Measurements from ENCODE around the gene ASPM.
"Not testable (repeated sequence)": the region's sequence is repeated elsewhere in the genome, so short reads cannot be mapped to it uniquely, and the experiment has no call there.

ASPM gene

DNA sequence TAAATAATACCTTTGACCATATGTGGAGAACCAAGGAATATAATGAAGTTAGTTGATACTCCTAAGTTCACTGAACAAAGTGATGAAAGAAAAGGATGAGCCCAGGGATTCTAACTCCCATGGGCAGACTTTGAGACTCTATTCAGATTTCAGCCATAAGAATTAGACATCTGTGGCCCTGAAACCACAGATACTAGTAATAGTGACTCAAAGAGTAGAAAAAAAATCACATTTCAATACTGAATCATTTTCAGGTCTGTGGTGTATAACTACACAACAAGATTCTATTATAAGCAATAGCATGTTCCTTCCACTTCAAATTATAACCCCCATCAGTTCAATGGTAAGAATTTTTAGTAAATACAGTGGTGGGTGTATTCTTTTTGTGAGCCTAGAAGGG, 63.0 kb downstream of the ASPM start:
- no peak for DNase-seq (ENCODE audit: low read depth in 2 of 2)

DNA sequence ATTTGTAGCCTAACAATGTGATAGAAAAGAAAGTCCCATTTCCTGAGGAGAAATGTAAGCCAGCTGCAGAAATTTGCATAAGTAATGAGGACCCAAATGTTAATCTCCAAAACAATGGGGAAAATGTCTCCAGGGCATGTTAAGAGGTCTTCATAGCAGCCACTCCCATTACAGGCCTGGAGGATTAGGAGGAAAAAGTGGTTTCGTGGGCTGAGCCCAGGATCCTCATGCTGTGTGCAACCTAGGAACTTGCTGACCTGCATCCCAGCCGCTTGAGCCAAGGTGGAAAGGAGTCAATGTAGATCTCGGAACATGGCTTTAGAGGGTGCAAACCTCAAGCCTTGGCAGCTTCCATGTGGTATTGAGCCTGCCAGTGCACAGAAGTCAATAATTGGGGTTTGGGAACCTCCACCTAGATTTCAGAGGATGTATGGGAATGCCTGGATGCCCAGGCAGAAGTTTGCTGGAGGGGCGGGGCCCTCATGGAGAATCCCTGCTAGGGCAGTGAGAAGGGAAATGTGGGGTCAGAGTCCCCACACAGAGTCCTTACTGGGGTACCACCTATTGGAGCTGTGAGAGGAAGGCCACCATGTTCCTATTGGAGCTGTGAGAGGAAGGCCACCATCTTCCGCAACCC, 65.2 kb downstream of the ASPM start:
- DNase-seq (ENCODE audit: low read depth in 2 of 2), result no peak

DNA sequence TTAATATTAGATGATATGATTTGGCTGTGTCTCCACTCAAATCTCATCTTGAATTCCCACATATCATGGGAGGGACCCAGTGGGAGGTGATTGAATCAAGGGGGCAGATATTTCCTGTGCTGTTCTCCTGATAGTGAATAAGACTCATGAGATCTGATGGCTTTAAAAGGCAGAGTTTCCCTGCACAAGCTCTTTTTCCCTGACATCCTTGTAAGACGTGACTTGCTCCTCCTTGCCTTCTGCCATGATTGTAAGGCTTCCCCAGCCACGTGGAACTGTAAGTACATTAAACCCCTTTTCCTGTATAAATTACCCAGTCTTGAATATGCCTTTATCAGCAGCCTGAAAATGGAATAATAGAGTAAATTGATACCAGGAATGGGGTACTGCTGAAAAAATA, 66.1 kb downstream of the ASPM start:
- DNase-seq (ENCODE audit: low read depth in 2 of 2), result no peak

DNA sequence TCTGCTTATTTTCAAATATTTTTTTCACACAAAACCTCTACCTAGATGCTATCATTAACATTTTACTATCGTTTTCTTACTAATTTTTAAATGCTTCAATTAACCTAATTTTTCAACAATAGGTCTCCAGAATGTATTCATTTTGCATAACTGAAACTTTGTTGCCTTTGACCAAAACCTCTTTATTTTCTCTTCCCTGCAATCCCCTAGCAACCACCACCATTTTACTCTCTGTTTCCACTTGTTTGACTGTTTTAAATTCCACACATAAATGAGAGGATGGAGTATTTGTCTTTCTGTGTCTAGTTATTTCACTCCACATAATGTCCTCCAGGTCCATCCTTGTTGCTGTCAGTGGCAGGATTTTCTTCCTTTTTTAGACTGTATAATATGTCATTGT, 69.9 kb downstream of the ASPM start:
- no peak for DNase-seq (ENCODE audit: low read depth in 2 of 2)

DNA sequence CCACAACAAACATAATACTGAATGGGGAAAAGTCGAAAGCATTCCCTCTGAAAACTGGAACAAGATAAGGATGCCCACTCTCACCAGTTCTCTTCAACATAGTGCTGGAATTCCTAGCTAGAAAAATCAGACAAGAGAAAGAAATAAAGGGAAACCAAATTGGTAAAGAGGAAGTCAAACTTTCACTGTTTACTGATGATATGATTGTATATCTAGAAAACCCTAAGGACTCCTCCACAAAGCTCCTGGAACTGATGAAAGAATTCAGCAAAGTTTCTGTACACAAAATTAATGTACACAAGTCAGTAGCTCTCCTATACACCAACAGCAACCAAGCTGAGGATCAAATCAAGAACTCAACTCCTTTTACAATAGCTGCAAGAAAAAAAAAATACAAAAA, 72.5 kb downstream of the ASPM start:
- no peak for DNase-seq (ENCODE audit: low read depth in 2 of 2)

DNA sequence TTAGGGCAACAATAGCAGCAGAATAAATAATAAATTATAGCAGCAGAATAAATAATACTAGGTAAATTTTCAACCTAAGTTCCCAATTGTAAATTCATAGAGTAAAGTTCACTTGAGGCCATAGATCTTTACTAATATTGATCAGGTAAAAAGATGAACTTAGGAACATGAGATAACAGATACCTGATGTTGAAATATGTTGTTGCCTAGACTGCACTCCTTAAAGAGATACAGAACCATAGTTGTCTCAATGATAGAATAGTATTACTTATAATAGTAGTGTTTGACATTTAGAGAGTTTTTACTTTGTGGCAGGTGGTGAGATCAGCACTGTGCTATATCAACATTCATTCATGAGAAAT, 79.0 kb downstream of the ASPM start:
- no peak for DNase-seq (ENCODE audit: low read depth in 2 of 2)

DNA sequence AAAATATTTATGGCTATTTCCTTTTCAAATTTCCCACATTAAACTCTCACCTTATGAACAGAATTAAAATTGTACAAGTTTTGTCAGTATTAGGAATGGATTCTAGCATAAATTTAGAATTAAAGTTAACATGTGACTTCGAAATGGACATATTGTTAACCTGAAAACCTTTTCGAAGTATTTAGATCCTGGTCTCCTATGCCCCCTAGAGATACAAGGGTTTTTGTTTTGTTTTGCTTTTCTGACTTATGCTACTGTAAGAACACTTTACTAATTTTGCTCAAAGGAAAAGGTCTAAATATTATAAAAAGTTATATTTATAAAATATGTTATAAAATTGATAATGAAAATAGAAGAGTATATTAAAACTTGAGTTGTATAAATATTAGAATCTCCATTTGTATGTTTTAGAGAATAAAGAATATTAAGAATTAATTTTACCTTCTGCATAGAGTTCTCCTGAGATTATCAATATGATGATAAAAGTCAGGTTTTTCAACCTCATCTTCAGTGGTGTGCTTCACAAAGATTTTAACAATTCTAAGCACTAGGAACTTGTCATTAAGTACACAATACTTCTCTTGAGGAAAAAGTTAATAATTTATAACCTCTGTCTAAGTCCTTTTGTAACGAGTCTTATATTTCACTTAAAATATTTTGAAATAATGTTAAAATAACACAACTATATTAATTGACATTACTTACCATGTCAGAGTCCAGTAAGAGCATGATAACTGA, 79.6 kb downstream of the ASPM start, which contains the start of gene F13B:
Gene F13B, minus strand, starts transcription at position 542 of the 738 bp plus-strand sequence. Its CDS starts 37 bp downstream, at position 505.
- no peak for DNase-seq (ENCODE audit: low read depth in 2 of 2)

DNA sequence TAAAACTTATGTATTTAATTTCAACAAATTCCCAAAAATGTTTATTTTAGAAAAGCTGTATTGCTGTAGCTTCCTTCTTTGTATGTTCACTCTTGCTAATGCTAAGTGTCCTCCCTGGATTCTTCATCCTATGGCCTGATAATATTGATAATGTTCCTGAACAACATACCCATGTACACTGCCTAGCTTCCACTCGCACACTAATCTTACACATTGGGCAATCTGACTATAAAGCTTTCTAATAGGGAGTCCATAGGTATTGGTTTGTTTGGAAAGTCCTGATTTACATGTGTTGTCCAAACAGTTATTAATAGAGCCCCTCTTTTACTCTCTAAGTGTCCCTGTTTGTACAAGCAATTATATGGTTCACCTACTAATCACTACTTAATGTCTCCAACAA, 80.2 kb downstream of the ASPM start:
- DNase-seq (ENCODE audit: low read depth in 2 of 2), result no peak

DNA sequence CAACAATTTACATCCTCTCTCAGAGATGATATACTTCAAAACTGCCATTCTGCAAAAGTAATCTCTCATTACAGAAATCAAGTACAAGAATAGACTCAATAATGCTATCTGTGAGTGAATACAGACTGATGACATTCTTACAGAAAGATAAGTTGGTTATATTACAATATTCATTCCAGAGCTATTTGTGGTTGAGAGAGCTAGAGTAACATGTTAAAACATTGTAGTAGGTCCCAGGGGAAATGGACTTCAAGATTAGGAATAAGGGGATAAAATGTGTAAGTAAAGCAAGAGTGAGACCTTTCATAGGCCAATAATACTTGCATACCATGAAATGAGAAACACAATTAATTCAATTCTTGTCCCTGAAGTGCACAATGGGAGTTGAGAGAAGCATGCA, 80.9 kb downstream of the ASPM start:
- no peak for DNase-seq (ENCODE audit: low read depth in 2 of 2)

DNA sequence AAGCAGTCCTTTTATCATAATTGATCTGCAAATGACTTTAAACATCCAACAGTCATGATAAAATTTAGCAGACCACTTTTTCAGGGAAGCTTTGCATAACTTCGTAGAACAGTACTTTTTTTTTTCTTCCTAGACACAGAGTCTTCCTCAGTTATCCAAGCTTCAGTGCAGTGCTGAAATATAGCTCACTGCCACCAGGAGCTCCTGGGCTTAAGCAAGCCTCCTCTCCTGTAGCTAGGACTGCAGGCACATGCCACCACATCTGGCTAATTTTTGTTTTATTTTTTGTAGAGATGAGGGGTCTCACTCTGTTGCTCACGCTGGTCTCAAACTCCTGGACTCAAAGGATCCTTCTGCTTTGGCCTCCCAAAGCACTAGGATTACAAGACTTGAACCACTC, 83.3 kb downstream of the ASPM start:
- no peak for DNase-seq (ENCODE audit: low read depth in 2 of 2)

DNA sequence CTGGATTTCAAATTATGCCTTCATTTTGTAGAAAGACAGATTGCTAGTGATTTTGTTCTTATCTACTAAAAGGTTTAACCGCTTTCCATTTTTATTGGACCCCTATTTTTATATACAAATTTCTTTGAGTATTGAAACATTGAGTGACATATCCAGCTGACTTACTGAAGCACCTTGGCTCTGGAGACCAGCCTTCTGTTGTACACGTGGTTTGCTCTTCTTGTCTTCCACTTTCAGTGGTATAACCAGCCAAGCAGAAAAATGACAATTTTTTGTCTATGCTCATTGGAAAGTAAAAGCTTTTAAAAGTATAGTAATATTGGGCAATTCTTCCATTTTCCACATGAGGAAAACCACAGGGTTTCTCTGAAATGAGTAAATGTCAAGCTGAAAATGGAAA, 83.8 kb downstream of the ASPM start:
- DNase-seq (ENCODE audit: low read depth in 2 of 2), result no peak

DNA sequence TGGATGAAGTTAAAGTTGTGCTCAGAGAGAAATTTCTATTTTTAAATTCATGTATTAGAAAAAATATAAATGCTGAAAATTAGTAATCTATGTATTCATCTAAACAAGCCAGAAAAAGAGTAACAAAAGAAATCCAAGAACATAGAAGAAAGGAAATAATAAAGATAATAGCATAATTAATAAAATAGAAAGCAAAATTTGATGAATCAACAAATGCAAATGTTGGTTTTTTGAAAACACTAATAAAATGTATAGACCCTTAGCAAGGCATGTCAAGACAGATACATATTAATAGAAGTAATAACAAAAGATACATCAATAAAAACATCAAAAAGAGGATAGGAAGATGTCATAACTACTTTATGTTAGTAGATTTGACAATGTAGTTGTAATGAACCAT, 97.4 kb downstream of the ASPM start:
- DNase-seq (ENCODE audit: low read depth in 2 of 2), result no peak

DNA sequence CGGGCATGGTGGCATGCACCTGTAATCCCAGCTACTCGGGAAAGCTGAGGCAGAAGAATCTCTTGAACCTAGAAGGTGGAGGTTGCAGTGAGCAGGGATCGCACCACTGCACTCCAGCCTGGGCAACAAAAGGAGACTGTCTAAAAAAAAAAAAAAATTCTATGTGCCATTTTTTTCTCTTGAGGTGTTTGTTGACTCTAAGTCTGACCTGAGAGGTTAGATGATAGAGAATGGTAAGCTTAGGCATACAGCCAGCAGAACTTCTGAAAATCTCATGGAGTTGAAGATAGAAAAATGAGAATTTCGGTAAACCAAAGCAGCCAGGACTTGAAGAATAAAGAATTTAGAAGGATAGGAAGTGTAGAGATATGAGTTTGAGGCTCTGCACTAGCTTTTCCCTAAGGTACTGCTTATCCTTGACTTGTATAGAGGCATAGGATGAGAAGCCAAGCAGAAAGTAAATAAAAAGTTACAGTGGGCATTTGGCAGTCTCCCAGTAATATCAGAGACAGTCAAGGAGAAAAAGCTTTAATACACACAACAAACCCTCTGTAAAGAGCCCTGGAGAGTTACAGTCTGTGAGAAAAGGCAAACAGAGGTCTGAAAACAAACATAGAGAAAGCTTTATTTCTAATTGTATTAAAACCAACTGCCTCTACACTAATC, 103.7 kb downstream of the ASPM start:
- DNase-seq (ENCODE audit: low read depth in 2 of 2), result no peak

DNA sequence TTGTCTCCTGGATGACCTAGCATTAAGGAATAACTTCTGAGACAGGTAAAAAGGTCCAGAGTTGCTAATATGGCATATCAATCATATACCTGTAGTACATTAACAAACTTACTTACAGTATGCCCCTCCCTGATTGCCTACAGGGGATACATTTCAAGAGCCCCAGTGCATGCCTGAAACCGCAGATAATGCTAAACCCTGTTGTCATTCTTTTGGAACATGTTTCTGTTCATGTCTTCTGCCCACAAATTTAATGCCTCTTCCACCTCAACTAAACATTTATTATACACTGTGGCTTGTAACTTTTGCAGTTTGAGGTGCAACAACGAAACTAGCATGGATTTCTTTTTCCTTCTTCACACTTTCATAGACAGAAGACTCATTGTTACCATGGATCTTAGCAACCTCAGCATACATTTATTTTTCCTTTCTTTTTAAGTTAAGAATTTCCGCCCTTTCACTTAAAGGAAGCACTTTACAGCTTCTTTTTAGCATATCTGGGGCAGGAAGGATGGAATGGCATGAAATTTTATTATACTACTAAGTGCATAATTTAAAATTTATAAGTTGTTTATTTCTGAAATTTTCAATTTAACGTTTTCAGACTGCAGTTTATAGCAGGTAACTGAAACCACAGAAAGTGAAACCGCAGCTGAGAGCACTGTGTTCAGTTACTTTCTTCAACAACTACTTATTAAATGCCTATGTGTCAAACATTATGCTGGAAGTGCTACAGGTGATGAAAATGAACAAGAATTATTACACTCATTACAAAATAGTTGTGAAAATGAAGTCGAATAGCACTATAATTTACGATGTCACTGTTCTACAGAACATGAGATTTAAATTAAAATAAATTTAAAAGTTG, 104.7 kb downstream of the ASPM start:
- no peak for DNase-seq (ENCODE audit: low read depth in 2 of 2)

DNA sequence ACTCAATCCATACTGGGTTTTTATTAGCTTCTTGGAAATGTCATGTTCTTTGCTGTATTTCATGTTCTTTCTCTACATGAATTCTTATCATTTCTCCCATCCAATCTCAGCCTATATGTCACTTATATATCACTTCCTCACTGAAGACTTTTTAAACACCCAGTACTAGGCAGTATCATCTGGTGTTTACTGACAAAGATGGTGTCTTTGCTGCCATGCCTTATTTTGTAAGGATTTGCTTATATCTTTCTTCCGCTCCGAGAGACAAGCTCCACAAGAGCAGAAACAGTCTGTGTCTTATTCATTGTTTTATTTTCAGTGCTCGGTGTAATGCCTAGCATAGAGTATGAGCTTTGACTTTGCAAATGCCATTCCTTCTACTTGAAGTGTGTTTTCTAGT, 109.6 kb downstream of the ASPM start:
- no peak for DNase-seq (ENCODE audit: low read depth in 2 of 2)

DNA sequence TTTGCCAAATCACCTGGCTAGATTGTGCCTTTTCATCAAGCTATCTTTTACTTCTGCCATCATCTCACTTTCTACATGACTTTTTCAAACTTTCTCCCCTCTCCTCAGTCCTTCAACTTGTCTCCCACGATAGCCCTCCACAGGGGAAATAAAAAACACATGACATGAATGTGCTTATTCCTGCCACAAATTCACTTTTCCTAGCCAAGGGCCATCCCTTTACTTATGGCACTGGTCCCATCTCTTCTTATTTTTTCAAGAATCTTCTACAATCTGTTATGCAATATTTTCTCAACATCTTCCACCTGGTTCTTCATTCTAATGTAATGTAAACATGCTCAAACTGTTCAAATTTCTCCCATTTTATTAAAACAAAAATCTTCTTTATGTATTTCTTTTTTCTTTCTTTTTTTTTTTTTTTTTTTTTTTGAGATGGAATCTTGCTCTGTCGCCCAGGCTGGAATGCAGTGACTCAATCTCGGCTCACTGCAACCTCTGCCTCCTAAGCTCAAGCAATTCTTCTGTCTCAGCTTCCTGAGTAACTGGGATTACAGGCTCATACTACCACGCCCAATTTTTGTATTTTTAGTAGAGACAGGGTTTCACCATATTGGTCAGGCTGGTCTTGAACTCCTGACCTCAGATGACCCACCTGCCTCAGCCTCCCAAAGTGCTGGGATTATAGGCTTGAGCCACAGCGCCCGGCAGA, 111.7 kb downstream of the ASPM start:
- DNase-seq (ENCODE audit: low read depth in 2 of 2), result not testable (repeated sequence)

Measured in stimulated activated CD4-positive, alpha-beta T cell treated with anti-CD3 and anti-CD28 coated beads, Interleukin-12 subunit alpha, Interleukin-12 subunit beta, amount 100 ng/mL, for 24 hours (primary cell).